HG03175 (cell line): ENCODE results near the gene KIAA1217.

Experiments
- ATAC-seq: cut with Tn5 transposase; IDR thresholded peaks from one replicate; pipeline ENCODE4 v1.9.1; 2021; ENCODE audit warnings: mild to moderate bottlenecking, moderate library complexity; ENCODE audit not compliant: unreplicated experiment

KIAA1217 gene

GRCh38 chr10:24242562-24242961 is 33.6 kb downstream of the KIAA1217 start:
- no peak for ATAC-seq

- ATAC-seq, result no peak
These were observed 37.4 kb downstream of the KIAA1217 start for GRCh38 chr10:24246365-24246764.

GRCh38 chr10:24247841-24248240 is 38.9 kb downstream of the KIAA1217 start:
- ATAC-seq, result no peak

- no peak for ATAC-seq
These were observed 41.0 kb downstream of the KIAA1217 start for GRCh38 chr10:24249829-24250415.

GRCh38 chr10:24251547-24251946 is 42.6 kb downstream of the KIAA1217 start:
- no peak for ATAC-seq

GRCh38 chr10:24254180-24254579 is 45.2 kb downstream of the KIAA1217 start:
- no peak for ATAC-seq

GRCh38 chr10:24255115-24255880 is 46.4 kb downstream of the KIAA1217 start:
- ATAC-seq, result no peak

GRCh38 chr10:24255881-24256311 is 47.0 kb downstream of the KIAA1217 start:
- ATAC-seq, result no peak

GRCh38 chr10:24256619-24257107 is 47.7 kb downstream of the KIAA1217 start:
- no peak for ATAC-seq

GRCh38 chr10:24257588-24257987 is 48.6 kb downstream of the KIAA1217 start:
- ATAC-seq, result no peak

GRCh38 chr10:24259365-24260130 is 50.6 kb downstream of the KIAA1217 start:
- no peak for ATAC-seq

GRCh38 chr10:24261627-24262026 is 52.7 kb downstream of the KIAA1217 start:
- no peak for ATAC-seq

- ATAC-seq, result no peak
These were observed 54.1 kb downstream of the KIAA1217 start for GRCh38 chr10:24262929-24263590.

- ATAC-seq, result no peak
These were observed 60.5 kb downstream of the KIAA1217 start for GRCh38 chr10:24269476-24269875.

- no peak for ATAC-seq
These were observed 63.4 kb downstream of the KIAA1217 start for GRCh38 chr10:24272374-24272773.

- ATAC-seq, result no peak
These were observed 68.3 kb downstream of the KIAA1217 start for GRCh38 chr10:24277277-24277676.

- no peak for ATAC-seq
These were observed 68.8 kb downstream of the KIAA1217 start for GRCh38 chr10:24277771-24278170.

GRCh38 chr10:24278176-24278889 is 69.4 kb downstream of the KIAA1217 start:
- no peak for ATAC-seq

GRCh38 chr10:24279166-24279565 is 70.2 kb downstream of the KIAA1217 start:
- no peak for ATAC-seq

- no peak for ATAC-seq
These were observed 78.7 kb downstream of the KIAA1217 start for GRCh38 chr10:24287559-24288195.
